ENCODE results near the gene MAPK8IP1.
"Not testable (repeated sequence)": the region's sequence is repeated elsewhere in the genome, so short reads cannot be mapped to it uniquely, and the experiment has no call there.

The MAPK8IP1 gene

DNA sequence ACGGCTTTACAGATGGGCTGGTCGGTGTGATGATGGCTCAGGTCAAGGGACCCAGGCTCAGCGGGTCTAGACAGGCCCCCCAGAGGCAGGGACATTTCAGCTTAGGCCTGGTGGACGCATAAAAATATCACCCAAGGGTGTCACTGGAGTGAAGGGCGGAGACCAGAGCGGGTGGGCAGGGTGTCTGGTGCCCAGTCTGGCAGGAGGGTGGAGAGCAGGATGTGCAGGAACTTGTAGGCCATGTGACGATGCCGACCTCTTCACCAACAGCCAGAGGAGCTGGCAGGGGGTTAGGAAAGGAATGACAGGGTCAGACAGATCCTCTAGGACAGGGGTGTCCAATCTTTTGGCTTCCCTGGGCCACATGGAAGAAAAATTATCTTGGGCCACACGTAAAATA, 4.5 kb downstream of the MAPK8IP1 start:
- no peak for DNase-seq (ENCODE audit: low read depth in 4 of 4, low spot score in 1 of 4)

DNA sequence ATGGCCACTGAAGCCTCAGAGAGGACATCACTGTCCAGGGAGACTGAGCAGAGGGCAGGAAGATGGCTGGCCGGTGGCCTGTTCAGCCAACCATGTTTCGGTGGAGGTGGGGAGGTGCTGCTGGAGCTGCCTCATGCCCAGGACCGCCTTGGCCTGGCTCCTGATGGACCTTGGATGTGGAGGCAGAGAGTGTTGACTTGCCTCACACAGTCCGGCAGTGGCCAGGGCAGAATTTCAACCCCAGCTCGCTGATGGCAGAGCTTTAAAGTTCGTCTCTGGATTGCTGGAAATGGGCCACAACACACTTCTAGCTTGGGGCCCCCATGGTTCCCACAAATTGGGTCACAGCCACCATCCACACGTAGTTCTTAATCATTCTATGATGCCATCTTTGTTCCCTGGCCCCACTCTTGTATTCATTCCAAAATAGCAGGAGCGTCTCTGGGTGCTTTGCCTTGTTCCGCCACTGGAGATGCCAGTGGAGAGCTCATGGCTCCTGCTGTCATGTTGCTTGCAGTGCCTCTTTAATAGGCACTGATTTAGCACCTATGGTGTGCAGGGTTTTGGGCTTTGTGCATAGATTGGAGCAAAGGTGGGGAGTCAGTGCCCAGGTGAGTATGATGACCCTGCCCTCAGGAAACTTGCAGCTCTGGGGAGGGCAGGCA, 5.6 kb downstream of the MAPK8IP1 start:
- DNase-seq (ENCODE audit: low read depth in 4 of 4, low spot score in 1 of 4), result no peak

GRCh38 chr11:45892856-45893255, 7.4 kb downstream of the MAPK8IP1 start:
- no peak for DNase-seq (ENCODE audit: low read depth in 4 of 4, low spot score in 1 of 4)

DNA sequence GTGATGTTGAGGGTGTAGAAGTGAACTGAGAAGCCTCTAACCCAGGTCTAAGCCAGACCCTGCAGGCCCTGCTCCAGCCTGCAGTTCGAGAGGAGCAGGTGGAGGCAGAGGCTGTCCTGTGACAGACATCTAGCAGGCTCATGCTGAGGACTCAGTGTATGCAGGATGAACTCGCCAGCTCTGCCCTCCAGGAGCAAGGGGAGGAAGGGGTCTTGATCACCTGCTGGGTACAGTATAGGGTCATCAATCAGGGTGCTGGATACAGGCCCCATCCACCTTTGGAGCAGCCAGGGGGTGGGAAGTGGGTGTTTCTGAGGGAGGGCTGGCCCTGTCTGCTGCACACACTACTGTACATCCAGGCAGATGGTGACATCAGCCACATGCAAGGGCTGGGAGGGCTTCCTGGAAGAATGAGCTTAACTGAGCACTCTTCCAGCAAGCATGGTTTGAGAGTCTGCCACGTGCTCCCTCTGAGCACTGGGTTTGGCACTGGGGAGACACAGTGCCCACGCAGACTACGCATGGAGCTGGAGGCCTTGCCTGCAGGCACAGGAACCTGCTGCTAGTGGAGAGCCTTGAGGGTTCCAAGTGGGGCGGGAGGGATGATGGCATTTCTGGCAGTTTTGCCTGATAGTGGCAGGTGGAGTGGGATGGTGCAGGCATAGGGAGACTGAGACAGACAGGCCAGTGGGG, 9.2 kb downstream of the MAPK8IP1 start:
- no peak for DNase-seq (ENCODE audit: low read depth in 4 of 4, low spot score in 1 of 4)

- DNase-seq (ENCODE audit: low read depth in 4 of 4, low spot score in 1 of 4), result no peak
Measured at GRCh38 chr11:45895553-45896259, 10.3 kb downstream of the MAPK8IP1 start.

- DNase-seq (ENCODE audit: low read depth in 4 of 4, low spot score in 1 of 4), result no peak
Measured at GRCh38 chr11:45896422-45896984, 11.1 kb downstream of the MAPK8IP1 start.

DNA sequence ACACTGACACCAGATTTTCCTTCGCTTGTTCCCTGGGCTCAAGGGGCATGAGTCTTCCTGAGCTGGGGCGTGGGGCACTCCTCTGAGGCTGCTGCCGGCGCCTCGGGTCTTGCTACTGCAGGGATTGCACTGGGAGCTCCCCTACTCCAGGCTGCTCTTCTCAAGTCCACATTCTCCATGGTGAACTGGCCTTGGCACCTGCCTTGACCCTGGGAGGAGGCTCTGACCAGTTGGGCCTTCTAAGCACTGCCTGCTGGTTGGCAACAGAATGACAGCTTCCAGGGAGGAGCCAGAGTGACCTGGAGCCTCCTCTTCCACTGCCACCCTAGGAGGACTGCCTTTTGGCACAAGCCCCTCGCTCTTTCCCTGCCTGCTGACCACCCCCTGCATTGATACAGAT, 12.1 kb downstream of the MAPK8IP1 start:
- no peak for DNase-seq (ENCODE audit: low read depth in 4 of 4, low spot score in 1 of 4)

GRCh38 chr11:45899086-45899447, 13.6 kb downstream of the MAPK8IP1 start:
- no peak for DNase-seq (ENCODE audit: low read depth in 4 of 4, low spot score in 1 of 4)

DNA sequence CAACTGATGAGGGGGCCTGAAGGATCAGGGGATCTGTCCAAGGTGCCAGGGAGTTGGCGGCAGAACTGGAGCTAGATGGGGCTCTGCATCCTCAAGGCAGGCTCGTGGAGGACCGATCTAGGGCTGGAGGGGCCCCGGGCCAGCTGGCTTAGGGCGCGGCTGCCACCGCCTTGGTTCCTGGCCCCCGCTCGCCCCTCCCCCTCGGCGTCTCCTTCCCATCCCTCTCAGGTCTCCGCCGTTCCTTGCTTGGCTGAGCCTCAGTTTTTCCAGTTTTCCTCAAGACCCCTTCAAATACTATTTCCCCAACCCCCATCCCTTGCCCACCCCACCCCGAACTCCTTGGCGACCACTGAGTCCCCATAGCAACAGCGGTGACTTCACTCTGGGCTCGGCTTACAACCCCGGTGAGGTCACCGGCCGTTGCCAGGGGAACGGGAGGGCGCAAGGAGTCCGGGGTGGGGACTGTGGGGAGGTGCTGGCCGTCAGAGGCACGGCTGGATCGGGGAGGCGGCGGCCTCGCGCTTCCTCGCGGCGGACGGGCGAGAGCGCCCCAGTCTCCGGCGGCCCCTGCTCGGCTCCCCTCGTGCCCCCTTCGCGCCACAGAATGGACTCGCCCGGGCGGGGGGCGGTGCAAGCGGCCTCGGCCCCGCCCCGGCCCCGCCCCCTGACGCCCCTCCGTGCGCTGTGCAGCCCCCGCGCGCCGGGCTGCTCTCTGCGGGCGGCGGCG, 14.2 kb downstream of the MAPK8IP1 start:
- peak in 3 of 4 experiments; percentile 36 to 53 (median 40) for DNase-seq (ENCODE audit: low read depth in 4 of 4, low spot score in 1 of 4)

GRCh38 chr11:45900175-45900800, 14.8 kb downstream of the MAPK8IP1 start:
- not testable (repeated sequence) for DNase-seq (ENCODE audit: low read depth in 4 of 4, low spot score in 1 of 4)

- no peak for DNase-seq (ENCODE audit: low read depth in 4 of 4, low spot score in 1 of 4)
Measured at GRCh38 chr11:45900916-45901617, 15.6 kb downstream of the MAPK8IP1 start.

GRCh38 chr11:45901626-45902025, 16.2 kb downstream of the MAPK8IP1 start:
- DNase-seq (ENCODE audit: low read depth in 4 of 4, low spot score in 1 of 4), result no peak

GRCh38 chr11:45902452-45903380, 17.3 kb downstream of the MAPK8IP1 start:
- no peak for DNase-seq (ENCODE audit: low read depth in 4 of 4, low spot score in 1 of 4)

GRCh38 chr11:45904309-45904915, 19.0 kb downstream of the MAPK8IP1 start:
- DNase-seq (ENCODE audit: low read depth in 4 of 4, low spot score in 1 of 4), result no peak

DNA sequence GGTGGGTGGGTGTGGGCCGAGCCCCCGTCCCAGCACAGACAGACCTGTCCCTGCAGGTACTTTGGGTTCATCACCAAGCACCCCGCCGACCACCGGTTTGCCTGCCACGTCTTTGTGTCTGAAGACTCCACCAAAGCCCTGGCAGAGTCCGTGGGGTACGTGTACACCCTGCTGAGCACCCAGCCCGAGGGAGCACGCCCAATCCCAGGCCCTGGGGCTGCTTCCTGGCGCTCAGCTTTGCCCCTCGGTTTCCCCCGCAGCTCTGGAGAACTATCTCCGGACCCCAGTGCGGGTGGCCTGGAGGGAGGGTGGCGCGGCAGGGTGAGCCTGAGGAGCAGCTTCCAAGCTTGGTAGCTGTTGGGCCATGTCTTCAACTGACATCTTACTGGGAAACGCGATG, 19.6 kb downstream of the MAPK8IP1 start:
- DNase-seq (ENCODE audit: low read depth in 4 of 4, low spot score in 1 of 4), result no peak

DNA sequence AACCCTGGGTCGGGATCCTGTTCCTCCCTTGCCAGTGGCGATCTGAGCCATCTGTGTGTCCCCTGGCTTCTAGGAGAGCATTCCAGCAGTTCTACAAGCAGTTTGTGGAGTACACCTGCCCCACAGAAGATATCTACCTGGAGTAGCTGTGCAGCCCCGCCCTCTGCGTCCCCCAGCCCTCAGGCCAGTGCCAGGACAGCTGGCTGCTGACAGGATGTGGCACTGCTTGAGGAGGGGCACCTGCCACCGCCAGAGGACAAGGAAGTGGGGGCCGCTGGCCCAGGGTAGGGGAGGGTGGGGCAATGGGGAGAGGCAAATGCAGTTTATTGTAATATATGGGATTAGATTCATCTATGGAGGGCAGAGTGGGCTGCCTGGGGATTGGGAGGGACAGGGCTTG, 20.1 kb downstream of the MAPK8IP1 start:
- not testable (repeated sequence) for DNase-seq (ENCODE audit: low read depth in 4 of 4, low spot score in 1 of 4)

- DNase-seq (ENCODE audit: low read depth in 4 of 4, low spot score in 1 of 4), result no peak
Measured at GRCh38 chr11:45906096-45906682, 20.7 kb downstream of the MAPK8IP1 start.

GRCh38 chr11:45906965-45907611, 21.6 kb downstream of the MAPK8IP1 start, which contains the start of gene FREY1:
Gene FREY1 (minus strand): TSS chr11:45907271. CDS start chr11:45907245, 26 bp downstream.
- DNase-seq (ENCODE audit: low read depth in 4 of 4, low spot score in 1 of 4), result no peak
